Measurements from ENCODE around the gene MALRD1.

The MALRD1 gene

GRCh38 chr10:19107406-19107805 lies 58.8 kb downstream of the MALRD1 start:
- DNase-seq, result no peak

GRCh38 chr10:19111501-19112267 lies 63.1 kb downstream of the MALRD1 start:
- DNase-seq, result no peak

- DNase-seq, result no peak
Observed at GRCh38 chr10:19117438-19117837, 68.8 kb downstream of the MALRD1 start.

- no peak for DNase-seq
Observed at GRCh38 chr10:19119191-19119590, 70.6 kb downstream of the MALRD1 start.

- no peak for DNase-seq
Observed at GRCh38 chr10:19120381-19120908, 71.8 kb downstream of the MALRD1 start.

GRCh38 chr10:19133992-19134391 lies 85.4 kb downstream of the MALRD1 start:
- DNase-seq, result no peak

GRCh38 chr10:19142967-19143366 lies 94.4 kb downstream of the MALRD1 start:
- no peak for DNase-seq

GRCh38 chr10:19144206-19144605 lies 95.6 kb downstream of the MALRD1 start:
- DNase-seq, result no peak

- DNase-seq, result no peak
Observed at GRCh38 chr10:19154375-19154774, 105.8 kb downstream of the MALRD1 start.

- DNase-seq, result no peak
Observed at GRCh38 chr10:19158358-19158757, 109.8 kb downstream of the MALRD1 start.

- no peak for DNase-seq
Observed at GRCh38 chr10:19158870-19159269, 110.3 kb downstream of the MALRD1 start.

- no peak for DNase-seq
Observed at GRCh38 chr10:19164461-19164860, 115.9 kb downstream of the MALRD1 start.

- no peak for DNase-seq
Observed at GRCh38 chr10:19168584-19168983, 120.0 kb downstream of the MALRD1 start.

GRCh38 chr10:19169041-19169440 lies 120.4 kb downstream of the MALRD1 start:
- no peak for DNase-seq

GRCh38 chr10:19169684-19170083 lies 121.1 kb downstream of the MALRD1 start:
- DNase-seq, result no peak

GRCh38 chr10:19178675-19179074 lies 130.1 kb downstream of the MALRD1 start:
- no peak for DNase-seq

GRCh38 chr10:19184891-19185290 lies 136.3 kb downstream of the MALRD1 start:
- DNase-seq, result no peak

GRCh38 chr10:19194866-19195265 lies 146.3 kb downstream of the MALRD1 start:
- DNase-seq, result no peak

GRCh38 chr10:19195698-19196097 lies 147.1 kb downstream of the MALRD1 start:
- DNase-seq, result no peak

GRCh38 chr10:19200211-19200610 lies 151.6 kb downstream of the MALRD1 start:
- DNase-seq, result no peak

- no peak for DNase-seq
Observed at GRCh38 chr10:19204246-19204917, 155.8 kb downstream of the MALRD1 start.

GRCh38 chr10:19209319-19209718 lies 160.7 kb downstream of the MALRD1 start:
- DNase-seq, result no peak

GRCh38 chr10:19212590-19212989 lies 164.0 kb downstream of the MALRD1 start:
- no peak for DNase-seq

Measured in anterior cingulate cortex (tissue), 58 donors.